Measurements from ENCODE around the gene ARHGAP23. TPM values are rescaled to one million over a fixed set of nuclear protein-coding genes. Genes with fewer than 3 reads are reported as not detected.
"Not testable (repeated sequence)": the region's sequence is repeated elsewhere in the genome, so short reads cannot be mapped to it uniquely, and the experiment has no call there.

ARHGAP23 gene
- total RNA-seq, 1 experiment from 2014 or later = 6.4 TPM

DNA sequence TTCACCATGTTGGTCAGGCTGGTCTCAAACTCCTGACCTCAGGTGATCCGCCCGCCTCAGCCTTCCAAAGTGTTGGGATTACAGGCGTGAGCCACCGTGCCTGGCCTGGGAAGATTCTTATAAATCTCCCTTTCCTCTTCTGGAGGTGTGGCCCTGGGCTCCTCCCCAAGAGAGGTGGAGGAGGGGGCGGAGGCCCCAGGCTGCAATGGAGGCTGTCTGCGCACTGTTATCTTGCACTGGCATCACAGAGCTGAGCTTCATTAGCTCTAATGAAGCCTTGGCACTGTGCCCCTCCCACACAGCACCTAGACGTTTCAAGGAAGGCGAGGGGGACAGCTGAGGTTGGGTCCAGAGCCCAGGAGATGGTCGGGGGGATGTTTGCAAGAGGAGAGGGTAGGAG, 7.5 kb downstream of the ARHGAP23 start:
- DNase-seq (ENCODE audit: low spot score) = no peak
- in situ Hi-C loops (cut with HindIII; ENCODE audit: low sequenced_read_pairs) = no loop called here

- no peak for DNase-seq (ENCODE audit: low spot score)
- in situ Hi-C loops (cut with HindIII; ENCODE audit: low sequenced_read_pairs) = no loop called here
Measured at GRCh38 chr17:38436386-38436785, 8.1 kb downstream of the ARHGAP23 start.

DNA sequence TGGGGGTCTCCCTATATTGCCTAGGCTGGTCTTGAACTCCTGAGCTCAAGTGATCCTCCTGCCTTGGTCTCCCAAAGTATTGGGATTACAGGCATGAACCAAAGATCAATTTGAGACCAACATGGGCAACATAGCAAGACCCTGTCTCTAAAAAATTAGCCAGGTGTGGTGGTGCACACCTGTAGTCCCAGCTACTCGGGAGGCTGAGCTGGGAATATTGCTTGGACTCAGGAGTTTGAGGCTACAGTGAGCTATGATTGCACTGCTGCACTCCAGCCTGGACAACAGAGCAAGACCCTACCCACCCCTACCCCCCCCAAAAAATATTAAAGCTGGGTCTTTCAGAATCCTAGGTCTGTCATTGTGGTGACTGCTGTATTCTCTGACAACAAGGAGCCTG, 9.0 kb downstream of the ARHGAP23 start:
- DNase-seq (ENCODE audit: low spot score); in situ Hi-C loops (cut with HindIII; ENCODE audit: low sequenced_read_pairs): not testable (repeated sequence)

DNA sequence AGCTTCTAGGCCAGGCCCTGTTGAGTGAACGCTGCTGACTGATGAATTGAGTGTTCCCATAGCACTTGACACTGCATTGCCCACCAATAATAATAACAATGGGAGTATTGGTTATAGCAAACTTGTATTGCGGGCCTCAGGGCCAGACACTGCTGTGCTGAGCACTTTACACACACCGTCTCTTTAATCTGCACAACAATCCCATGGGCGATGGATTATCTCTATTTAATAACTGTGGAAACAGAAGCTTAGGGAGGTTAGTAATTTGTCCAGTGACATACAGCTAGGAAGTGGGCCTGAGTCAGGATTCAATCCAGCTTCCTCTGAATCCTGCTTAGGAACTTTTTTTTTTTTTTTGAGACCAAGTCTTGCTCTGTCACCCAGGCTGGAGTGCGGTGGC, 11.2 kb downstream of the ARHGAP23 start:
- DNase-seq (ENCODE audit: low spot score) = no peak
- in situ Hi-C loops (cut with HindIII; ENCODE audit: low sequenced_read_pairs) = no loop called here

DNA sequence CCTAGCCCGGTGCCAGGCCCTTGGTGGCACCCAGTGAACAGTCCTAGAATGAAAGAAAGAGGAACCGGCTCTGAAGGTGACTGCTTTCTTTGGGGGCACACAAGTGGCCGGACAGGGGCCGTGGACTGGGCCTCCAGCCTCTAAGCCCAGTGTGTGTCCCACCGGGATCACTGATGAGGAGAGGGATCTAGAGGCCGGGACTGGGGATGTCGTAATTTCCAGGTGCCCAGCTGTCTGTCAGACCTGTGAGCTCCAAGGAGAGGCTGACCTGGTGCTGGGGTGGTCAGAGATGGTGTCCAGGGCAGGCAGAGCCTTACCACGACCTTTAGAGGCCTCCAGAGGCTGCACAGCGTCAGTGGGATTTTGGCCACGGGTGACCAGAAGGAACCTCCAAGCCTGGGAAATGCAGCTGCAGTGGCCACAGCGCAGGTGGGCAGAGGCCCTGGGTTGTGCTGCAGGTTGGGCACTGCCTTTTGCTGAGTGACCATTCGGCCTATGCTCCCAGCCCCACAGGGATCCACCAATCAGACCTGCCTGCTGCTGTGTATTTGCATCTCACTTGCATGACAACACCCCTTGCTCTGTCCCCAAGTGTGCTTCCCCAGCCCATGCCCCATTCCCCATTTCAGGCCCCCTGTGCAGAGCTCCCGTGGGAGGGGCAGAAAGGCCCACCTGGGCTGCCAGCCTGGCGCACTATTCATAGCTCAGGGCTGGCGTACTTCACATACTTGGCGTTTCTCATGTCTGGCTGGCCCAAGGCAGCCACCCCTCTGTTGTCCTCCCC, 12.5 kb downstream of the ARHGAP23 start:
- no peak for DNase-seq (ENCODE audit: low spot score)
- in situ Hi-C loops (cut with HindIII; ENCODE audit: low sequenced_read_pairs) = no loop called here

- no peak for DNase-seq (ENCODE audit: low spot score)
- in situ Hi-C loops (cut with HindIII; ENCODE audit: low sequenced_read_pairs) = no loop called here
Measured at GRCh38 chr17:38441429-38442061, 13.3 kb downstream of the ARHGAP23 start.

- DNase-seq (ENCODE audit: low spot score) = no peak
Measured at GRCh38 chr17:38442548-38442947, 14.3 kb downstream of the ARHGAP23 start.

GRCh38 chr17:38443356-38444031, 15.2 kb downstream of the ARHGAP23 start:
- DNase-seq (ENCODE audit: low spot score) = no peak
- in situ Hi-C loops (cut with HindIII; ENCODE audit: low sequenced_read_pairs) = no loop called here

More at GRCh38 chr17:38442548-38442947, 14.3 kb downstream of the ARHGAP23 start:
- in situ Hi-C loops (cut with HindIII; ENCODE audit: low sequenced_read_pairs) = no loop called here

- peak; percentile 77 for DNase-seq (ENCODE audit: low spot score)
- in situ Hi-C loops (cut with HindIII; ENCODE audit: low sequenced_read_pairs) = no loop called here
Measured at GRCh38 chr17:38444151-38444550, 15.9 kb downstream of the ARHGAP23 start.

- DNase-seq (ENCODE audit: low spot score) = no peak
- in situ Hi-C loops (cut with HindIII; ENCODE audit: low sequenced_read_pairs) = no loop called here
Measured at GRCh38 chr17:38447502-38448085, 19.3 kb downstream of the ARHGAP23 start.

- no peak for DNase-seq (ENCODE audit: low spot score)
Measured at GRCh38 chr17:38448208-38448771, 20.0 kb downstream of the ARHGAP23 start.

GRCh38 chr17:38449364-38449763, 21.1 kb downstream of the ARHGAP23 start:
- DNase-seq (ENCODE audit: low spot score) = no peak
- in situ Hi-C loops (cut with HindIII; ENCODE audit: low sequenced_read_pairs) = no loop called here

More at GRCh38 chr17:38448208-38448771, 20.0 kb downstream of the ARHGAP23 start:
- in situ Hi-C loops (cut with HindIII; ENCODE audit: low sequenced_read_pairs) = no loop called here

GRCh38 chr17:38450557-38451029, 22.3 kb downstream of the ARHGAP23 start:
- in situ Hi-C loops (cut with HindIII; ENCODE audit: low sequenced_read_pairs) = no loop called here
- no peak for DNase-seq (ENCODE audit: low spot score)

DNA sequence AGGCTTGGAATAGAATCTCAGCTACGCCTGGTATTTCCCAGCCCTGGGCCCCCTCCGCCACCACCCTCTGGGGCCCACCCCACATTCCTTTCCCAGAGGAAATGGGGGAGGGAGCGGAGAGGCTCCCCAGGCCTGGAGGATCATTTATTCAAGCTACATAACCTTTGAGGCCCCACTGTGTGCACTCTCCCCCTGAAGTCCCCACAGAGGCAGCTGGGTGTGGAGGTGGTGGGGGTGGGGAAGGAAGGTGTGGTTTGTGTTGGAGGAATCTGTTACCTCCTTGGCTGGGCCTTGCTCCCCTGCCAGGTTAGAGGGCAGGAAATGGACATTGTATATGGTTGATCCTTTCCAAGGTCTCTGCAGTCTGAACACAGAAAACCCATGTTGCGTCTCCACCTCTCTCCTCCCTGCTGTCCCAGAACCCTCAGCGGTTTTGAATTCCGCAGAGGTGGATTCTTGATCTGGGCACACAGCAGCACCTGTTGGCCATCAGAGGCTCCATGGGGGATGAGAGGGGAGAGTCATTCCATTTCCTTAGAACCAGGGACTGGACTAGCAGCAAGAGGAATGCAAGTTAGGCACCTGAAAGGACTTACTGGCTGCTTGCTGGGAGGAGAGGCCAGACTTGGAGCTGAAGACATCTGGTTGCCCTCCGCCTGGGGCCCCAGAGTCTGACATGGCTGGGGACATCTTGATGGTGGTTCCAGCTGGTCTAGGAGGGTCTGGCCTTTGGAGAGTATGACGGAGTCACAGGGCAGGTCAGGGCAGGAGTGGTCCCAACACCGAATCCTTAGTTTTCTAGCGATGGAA, 23.0 kb downstream of the ARHGAP23 start:
- in situ Hi-C loops (cut with HindIII; ENCODE audit: low sequenced_read_pairs) = no loop called here
- DNase-seq (ENCODE audit: low spot score) = no peak

DNA sequence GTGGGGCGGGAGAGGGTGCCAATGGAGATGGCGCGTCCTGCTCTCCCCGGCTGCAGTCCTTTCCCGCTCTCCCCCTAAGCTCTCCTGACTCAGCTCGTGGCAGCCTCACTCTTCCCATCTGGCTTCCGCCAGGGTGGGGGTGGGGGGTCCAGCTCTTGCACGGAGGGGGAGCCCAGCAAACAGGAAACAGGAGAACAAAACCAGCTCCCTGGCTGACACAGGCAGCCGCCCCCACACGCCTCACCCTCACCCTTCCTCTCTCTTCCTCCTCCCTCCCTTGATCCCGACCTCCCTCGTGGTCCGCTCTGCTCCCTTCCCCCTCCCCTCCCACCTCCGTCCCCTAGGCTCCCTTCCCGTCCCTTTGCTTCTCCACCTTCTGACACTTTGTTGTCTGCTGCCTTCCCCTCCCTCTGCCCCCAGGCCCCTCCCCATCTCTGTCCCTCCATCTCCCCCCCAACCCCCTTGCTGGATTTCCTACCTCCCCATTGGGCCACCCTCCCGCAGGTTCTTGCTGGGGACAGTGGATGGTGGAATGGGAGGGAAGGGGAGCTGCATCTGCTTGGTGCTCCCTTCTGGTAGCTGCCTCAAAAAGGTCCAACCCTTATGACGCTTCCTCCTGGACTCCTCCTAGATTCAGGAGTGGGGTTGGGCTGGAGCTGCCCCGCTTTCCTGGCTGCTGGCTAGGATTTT, 23.7 kb downstream of the ARHGAP23 start:
- in situ Hi-C loops (cut with HindIII; ENCODE audit: low sequenced_read_pairs) = no loop called here
- peak; percentile 51 for DNase-seq (ENCODE audit: low spot score)

DNA sequence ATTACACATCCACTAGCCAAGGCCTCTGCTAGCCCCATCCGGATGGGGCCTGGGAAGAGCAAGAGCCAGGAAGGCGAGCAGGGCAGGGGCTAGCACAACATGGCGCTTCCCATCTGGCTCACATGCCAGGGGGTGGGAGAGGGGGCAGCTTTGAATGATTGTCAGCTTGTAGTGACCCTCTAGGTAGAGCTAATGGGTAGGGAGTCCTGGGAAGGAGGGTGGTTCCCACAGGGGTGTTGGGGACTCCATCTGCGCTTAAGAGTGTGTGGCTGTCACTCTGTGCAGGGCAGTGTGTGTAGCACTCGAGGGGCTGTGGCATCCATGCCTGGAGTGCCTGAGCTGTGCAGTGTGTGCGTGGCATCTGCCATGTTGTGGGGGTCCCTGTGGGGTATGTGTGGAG, 24.5 kb downstream of the ARHGAP23 start:
- in situ Hi-C loops (cut with HindIII; ENCODE audit: low sequenced_read_pairs) = no loop called here
- no peak for DNase-seq (ENCODE audit: low spot score)

DNA sequence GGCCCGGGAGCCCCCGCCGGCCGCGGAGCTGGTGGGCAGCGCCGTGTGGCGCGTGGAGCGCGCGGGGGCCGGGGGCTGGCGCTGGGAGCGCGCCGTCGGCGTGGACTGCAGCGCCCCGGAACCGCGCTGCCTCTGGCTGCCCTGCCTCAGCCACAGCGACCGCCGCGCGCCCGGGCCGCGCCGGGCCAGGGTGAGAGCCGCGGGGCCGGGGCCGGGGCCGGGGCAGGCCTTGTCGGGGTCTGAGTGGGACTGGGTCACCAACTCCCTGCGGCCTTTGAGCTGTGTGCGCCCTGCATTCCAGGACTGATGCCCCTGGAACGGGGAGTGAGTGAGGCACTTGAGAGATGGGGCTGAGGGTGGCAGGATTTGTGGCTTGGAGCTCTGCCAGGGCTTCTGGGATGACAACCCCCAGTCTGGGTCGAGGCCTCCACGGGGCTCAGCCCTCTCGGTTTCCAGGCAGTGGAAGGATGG, 25.7 kb downstream of the ARHGAP23 start:
- DNase-seq (ENCODE audit: low spot score) = peak; percentile 36
- in situ Hi-C loops (cut with HindIII; ENCODE audit: low sequenced_read_pairs) = no loop called here

- DNase-seq (ENCODE audit: low spot score) = peak; percentile 71
- in situ Hi-C loops (cut with HindIII; ENCODE audit: low sequenced_read_pairs) = no loop called here
Measured at GRCh38 chr17:38454532-38454931, 26.3 kb downstream of the ARHGAP23 start.
